Measurements from ENCODE around the gene STAC3. TPM values are rescaled to one million over a fixed set of nuclear protein-coding genes. Genes with fewer than 3 reads are reported as not detected.

The STAC3 gene
- total and polyA plus RNA-seq, 12 donors, result 0.30 to 2.9 (median 0.98) TPM

DNA sequence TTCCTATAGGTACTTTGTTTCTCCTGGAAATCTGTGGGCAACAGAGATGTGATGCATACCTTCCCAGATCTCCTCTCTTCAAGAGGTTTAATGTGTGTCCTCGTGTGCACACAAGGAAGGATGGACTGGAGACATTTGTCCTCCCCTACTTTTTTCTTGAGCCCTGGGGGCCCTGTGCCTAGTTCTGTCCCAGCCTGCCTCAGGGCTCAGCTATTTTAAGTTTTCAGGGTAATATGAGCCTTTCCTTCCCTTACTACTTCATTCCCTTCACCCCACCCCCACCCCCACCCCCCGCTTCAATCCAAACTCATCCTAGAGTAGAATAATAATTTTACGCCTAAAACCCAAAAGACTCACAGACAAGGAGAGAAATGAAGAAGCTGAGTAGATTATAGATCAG, 446 bp downstream of the STAC3 start:
- WGBS, 2 donors, result 80 to 82% methylated on average over 3 of the region's 3 CpGs
- no peaks in the 10 kb centered on the region for H3K9me3 ChIP-seq
- peaks cover 0 to 23% (median 4%) of the 10 kb centered on the region in 9 donors for H3K36me3 ChIP-seq
- ATAC-seq, result no peak
- H3K4me3 ChIP-seq, result no peak overlapping the region
- no peak for DNase-seq
- TF ChIP-seq CTCF (IDR thresholded peaks at IDR 0.05), result no peak
- peaks cover 0 to 11% (median 0%) of the 10 kb centered on the region in 9 donors for H3K4me1 ChIP-seq
- no peaks in the 10 kb centered on the region for H3K27me3 ChIP-seq
- intact Hi-C loops (cut with DNase I), result no loop called here
- H3K27ac ChIP-seq, result no peak overlapping the region

DNA sequence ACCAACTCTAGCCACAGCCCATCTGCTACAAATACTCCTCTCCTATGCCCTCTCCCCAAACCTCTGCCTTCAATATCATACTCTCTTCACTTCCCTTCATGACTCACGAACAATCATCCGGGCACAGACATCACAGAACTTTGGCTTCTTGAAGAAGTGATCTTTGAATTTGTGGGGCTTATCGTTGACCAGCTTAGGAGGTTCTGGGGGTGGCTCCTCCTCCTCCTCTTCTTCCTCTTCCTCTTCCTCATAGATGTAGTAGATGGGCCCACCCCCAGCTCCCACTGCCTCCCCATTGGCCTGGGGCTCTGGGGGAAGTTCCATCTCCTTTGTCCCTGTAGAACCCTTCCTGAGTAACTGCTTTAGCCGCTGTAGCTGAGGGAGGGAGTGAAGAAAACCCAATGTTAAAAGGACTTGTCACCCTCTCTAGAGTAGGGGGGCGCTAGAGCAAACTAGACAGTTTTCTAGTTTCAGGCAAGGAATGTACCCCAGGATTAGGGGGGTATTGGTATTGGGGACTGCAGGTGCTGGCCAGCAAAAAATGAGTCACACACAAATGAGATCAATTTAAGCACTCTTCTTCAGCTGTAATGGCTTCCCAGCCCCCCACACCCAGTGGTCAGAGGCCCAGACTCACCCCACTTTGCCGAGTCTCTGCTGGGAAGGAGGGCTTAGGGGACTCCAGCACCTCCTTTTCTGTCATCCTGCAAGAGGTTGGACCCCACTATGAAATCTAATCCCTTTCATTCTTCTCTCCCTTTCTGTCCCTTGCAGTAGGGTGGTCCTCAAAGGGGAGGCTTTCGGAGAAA, 1.8 kb downstream of the STAC3 start:
- peaks cover 0 to 11% (median 0%) of the 10 kb centered on the region in 9 donors for H3K4me1 ChIP-seq
- H3K9me3 ChIP-seq, result no peaks in the 10 kb centered on the region
- ATAC-seq, result peak in 1 of 8 donors; percentile 25
- H3K27me3 ChIP-seq, result peaks cover 0 to 8% (median 2%) of the 10 kb centered on the region in 7 donors
- no peak for TF ChIP-seq CTCF (IDR thresholded peaks at IDR 0.05)
- H3K27ac ChIP-seq, result peak overlapping the region in 1 of 10 donors; percentile 42
- peaks cover 0 to 9% (median 0%) of the 10 kb centered on the region in 9 donors for H3K36me3 ChIP-seq
- H3K4me3 ChIP-seq, result peak overlapping the region in 1 of 10 donors; percentile 38
- DNase-seq, result no peak
- 74 to 90% methylated on average over 7 of the region's 7 CpGs for WGBS, 2 donors
- intact Hi-C loops (cut with DNase I), result no loop called here

DNA sequence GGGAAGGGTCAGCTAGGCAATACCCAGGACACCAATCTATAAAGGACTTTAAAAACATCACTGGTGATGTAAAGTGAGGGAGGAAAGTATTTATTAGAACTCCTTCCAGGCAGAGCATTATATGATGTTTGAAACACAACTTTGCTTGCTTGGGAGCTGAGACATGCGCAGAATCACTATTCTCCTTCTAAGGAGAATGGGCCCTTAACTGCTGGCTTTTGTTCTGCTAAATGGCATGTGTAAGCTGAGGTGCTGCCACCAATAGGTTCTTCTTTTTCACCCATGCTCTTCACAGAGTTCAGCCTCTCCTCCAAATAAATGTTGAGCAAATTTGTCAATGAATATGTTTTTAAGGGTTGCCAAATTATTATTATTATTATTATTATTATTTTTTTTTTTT, 3.9 kb downstream of the STAC3 start:
- H3K36me3 ChIP-seq, result peaks cover 0 to 4% (median 0%) of the 10 kb centered on the region in 9 donors
- H3K27ac ChIP-seq, result no peak overlapping the region
- peaks cover 5 to 27% (median 23%) of the 10 kb centered on the region in 7 donors for H3K27me3 ChIP-seq
- H3K4me1 ChIP-seq, result peaks cover 8 to 32% (median 19%) of the 10 kb centered on the region in 9 donors
- intact Hi-C loops (cut with DNase I), result no loop called here
- no peak for TF ChIP-seq CTCF (IDR thresholded peaks at IDR 0.05)
- ATAC-seq (no peak), DNase-seq (no peak)
- 96% methylated on average over 1 of the region's 1 CpG for WGBS, 2 donors
- H3K9me3 ChIP-seq, result no peaks in the 10 kb centered on the region
- H3K4me3 ChIP-seq, result no peak overlapping the region

- Histone ChIP-seq H3K36me3 (peaks cover 0 to 4% (median 0%) of the 10 kb centered on the region in 9 donors), H3K4me1 (peaks cover 27 to 55% (median 46%) of the 10 kb centered on the region in 9 donors)
These were observed 6.7 kb downstream of the STAC3 start for GRCh38 chr12:57244312-57244696.

More at GRCh38 chr12:57244312-57244696, 6.7 kb downstream of the STAC3 start:
- no peaks in the 10 kb centered on the region for H3K9me3 ChIP-seq
- no peak overlapping the region for H3K4me3 ChIP-seq
- DNase-seq (no peak), ATAC-seq (no peak)
- H3K27ac ChIP-seq, result no peak overlapping the region
- TF ChIP-seq CTCF (IDR thresholded peaks at IDR 0.05), result no peak
- peaks cover 5 to 53% (median 36%) of the 10 kb centered on the region in 7 donors for H3K27me3 ChIP-seq
- intact Hi-C loops (cut with DNase I), result loop anchor here in 2 of 10 donors (5.0 kb wide), 2 partner anchors 37 to 117 kb away; partner anchors contain the start of gene LRP1 (in 1 of the 2)
- WGBS, 2 donors, result 70 to 72% methylated on average over 6 of the region's 6 CpGs

All from heart right ventricle (tissue), 16 donors.